ENCODE data around the gene RNF220.
A peak's percentile ranks its signal among the peaks of the same experiment; 100 is the strongest.

Gene RNF220

GRCh38 chr1:44417351-44418021 is 12.4 kb downstream of the RNF220 start:
- TF ChIP-seq KLF8 (tag by site-specific recombination; IDR thresholded peaks at IDR 0.05): no peak
- TF ChIP-seq ZNF48 (tag by site-specific recombination; IDR thresholded peaks at IDR 0.05): no peak
- 0 out of 2 replicates have a peak, but pooled peaks have one; percentile 37 for TF ChIP-seq TRIM28 (IDR thresholded peaks at IDR 0.05; ENCODE audit: borderline replicate concordance, low read length)
- no peak for TF ChIP-seq ZNF843 (tag by site-specific recombination; IDR thresholded peaks at IDR 0.05)
- Histone ChIP-seq H3K4me3 (ENCODE audit: low read depth, low read length) (no peak overlapping the region; the same call in 1 of the 2 replicates), H3K9me3 (ENCODE audit: control insufficient read depth, insufficient read depth, low read depth, low read length) (no peaks in the 10 kb centered on the region), H3K27ac (ENCODE audit: extremely low read depth, low read depth, low read length) (no peak overlapping the region), H3K4me1 (ENCODE audit: control insufficient read depth, insufficient read depth, low read length) (peaks cover 10% of the 10 kb centered on the region), H3K36me3 (ENCODE audit: control insufficient read depth in 2 of 2, insufficient read depth in 1 of 2, low read length in 2 of 2) (peaks cover 0 to under 1% of the 10 kb centered on the region in 2 experiments; a peak in 1 of 3 replicates)
- POLR2A ChIA-PET: no interaction called here
- CTCF ChIA-PET: no interaction called here

- CTCF ChIA-PET: no interaction called here
- TF ChIP-seq ZNF157 (tag by site-specific recombination; IDR thresholded peaks at IDR 0.05) (no peak), ZNF214 (tag by site-specific recombination; IDR thresholded peaks at IDR 0.05; ENCODE audit: borderline replicate concordance) (no peak), ZNF777 (tag by site-specific recombination; IDR thresholded peaks at IDR 0.05; ENCODE audit: borderline replicate concordance) (no peak), IKZF3 (tag by site-specific recombination; IDR thresholded peaks at IDR 0.05) (0 out of 2 replicates have a peak, but pooled peaks have one; percentile 15), ZNF707 (tag by site-specific recombination; IDR thresholded peaks at IDR 0.05) (no peak), ZSCAN30 (tag by site-specific recombination; IDR thresholded peaks at IDR 0.05) (no peak)
- Histone ChIP-seq H3K36me3 (ENCODE audit: control insufficient read depth in 2 of 2, insufficient read depth in 1 of 2, low read length in 2 of 2) (no peaks in the 10 kb centered on the region), H3K27ac (ENCODE audit: extremely low read depth, low read depth, low read length) (no peak overlapping the region), H3K9me3 (ENCODE audit: control insufficient read depth, insufficient read depth, low read depth, low read length) (no peaks in the 10 kb centered on the region), H3K4me1 (ENCODE audit: control insufficient read depth, insufficient read depth, low read length) (peaks cover 10% of the 10 kb centered on the region), H3K4me3 (ENCODE audit: low read depth, low read length) (no peak overlapping the region)
- POLR2A ChIA-PET: no interaction called here
Observed at GRCh38 chr1:44418022-44418673, 13.1 kb downstream of the RNF220 start.

- Histone ChIP-seq H3K36me3 (ENCODE audit: control insufficient read depth in 2 of 2, insufficient read depth in 1 of 2, low read length in 2 of 2) (no peaks in the 10 kb centered on the region), H3K27ac (ENCODE audit: extremely low read depth, low read depth, low read length) (no peak overlapping the region), H3K9me3 (ENCODE audit: control insufficient read depth, insufficient read depth, low read depth, low read length) (no peaks in the 10 kb centered on the region), H3K4me3 (ENCODE audit: low read depth, low read length) (no peak overlapping the region), H3K4me1 (ENCODE audit: control insufficient read depth, insufficient read depth, low read length) (peaks cover 10% of the 10 kb centered on the region)
- ChIA-PET CTCF (interaction anchor here (0.7 kb wide), 1 partner anchor 327 kb away, joined by 3 read pairs; no protein-coding TSS in a partner anchor), POLR2A (no interaction called here)
- TF ChIP-seq ZNF707 (tag by site-specific recombination; IDR thresholded peaks at IDR 0.05) (no peak), ZNF10 (tag by site-specific recombination; IDR thresholded peaks at IDR 0.05) (no peak), ZSCAN18 (tag by site-specific recombination; IDR thresholded peaks at IDR 0.05) (no peak), INSM2 (tag by site-specific recombination; IDR thresholded peaks at IDR 0.05) (no peak), ZNF324 (tag by site-specific recombination; IDR thresholded peaks at IDR 0.05) (no peak)
Observed at GRCh38 chr1:44419901-44420300, 14.8 kb downstream of the RNF220 start.

GRCh38 chr1:44420535-44420934 is 15.5 kb downstream of the RNF220 start:
- ChIA-PET POLR2A (no interaction called here), CTCF (interaction anchor here (0.5 kb wide), 1 partner anchor 817 kb away, joined by 4 read pairs; no protein-coding TSS in a partner anchor)
- H3K27ac ChIP-seq (ENCODE audit: extremely low read depth, low read depth, low read length): no peak overlapping the region
- TF ChIP-seq REST (tag by site-specific recombination; IDR thresholded peaks at IDR 0.05) (no peak), ZNF585B (tag by site-specific recombination; IDR thresholded peaks at IDR 0.05) (no peak), YY1 (tag by site-specific recombination; IDR thresholded peaks at IDR 0.05) (no peak), ZNF596 (tag by site-specific recombination; IDR thresholded peaks at IDR 0.05) (no peak), ZNF37A (tag by site-specific recombination; IDR thresholded peaks at IDR 0.05) (no peak), ZNF155 (tag by site-specific recombination; IDR thresholded peaks at IDR 0.05) (no peak), ZNF174 (tag by site-specific recombination; IDR thresholded peaks at IDR 0.05) (no peak)
- H3K36me3 ChIP-seq (ENCODE audit: control insufficient read depth in 2 of 2, insufficient read depth in 1 of 2, low read length in 2 of 2): no peaks in the 10 kb centered on the region
- no peaks in the 10 kb centered on the region for H3K9me3 ChIP-seq (ENCODE audit: control insufficient read depth, insufficient read depth, low read depth, low read length)
- H3K4me3 ChIP-seq (ENCODE audit: low read depth, low read length): no peak overlapping the region
- peaks cover 10% of the 10 kb centered on the region for H3K4me1 ChIP-seq (ENCODE audit: control insufficient read depth, insufficient read depth, low read length)
